NOMO-1 treated with dmso at 0.1 percent for 144 hours (cell line): Measurements from ENCODE around the gene PTPRD.
"Not testable (repeated sequence)": the region's sequence is repeated elsewhere in the genome, so short reads cannot be mapped to it uniquely, and the experiment has no call there.

Source experiments
- DNase-seq: peaks from one replicate; lab custom pipeline; 2025; ENCODE audit not compliant: unreplicated experiment; lab: John Stamatoyannopoulos, UW

PTPRD gene

GRCh38 chr9:9996259-9996658, 616.5 kb downstream of the PTPRD start:
- no peak for DNase-seq

DNA sequence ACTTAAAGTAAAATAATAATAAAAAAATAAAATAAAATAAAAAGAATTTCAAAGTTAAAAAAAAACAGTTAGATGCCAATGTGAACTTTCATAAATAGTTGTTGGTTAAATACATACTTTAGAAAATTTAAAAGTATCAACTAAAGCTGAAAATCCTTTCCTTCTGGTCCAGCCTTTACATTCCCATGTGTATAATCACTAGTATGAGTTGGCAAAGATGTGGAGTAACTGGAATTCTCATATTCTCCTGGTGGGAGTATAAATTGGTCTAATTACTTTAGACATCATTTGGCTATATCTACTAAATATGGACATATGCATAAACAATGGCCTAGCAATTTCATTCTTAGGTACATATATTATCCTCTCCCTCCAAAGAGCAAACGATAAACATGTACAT, 619.9 kb downstream of the PTPRD start:
- DNase-seq, result no peak

DNA sequence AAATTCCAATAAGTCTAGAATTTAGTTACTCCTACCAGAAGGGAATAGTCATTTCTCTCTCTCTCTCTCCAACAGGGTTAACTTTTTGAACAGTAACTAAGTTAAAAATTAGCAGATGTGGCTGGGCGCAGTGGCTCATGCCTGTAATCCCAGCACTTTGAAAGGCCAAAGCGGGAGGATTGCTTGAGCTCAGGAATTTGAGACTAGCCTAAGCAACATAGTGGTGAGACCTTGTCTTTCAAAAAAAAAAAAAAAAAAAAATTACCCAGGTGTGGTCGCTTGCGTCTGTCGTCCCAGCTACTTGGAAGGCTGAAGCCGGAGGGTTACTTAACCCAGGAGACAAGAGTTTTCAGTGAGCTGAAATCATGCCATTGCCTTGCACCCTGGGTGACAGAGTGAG, 639.7 kb downstream of the PTPRD start:
- DNase-seq, result no peak

DNA sequence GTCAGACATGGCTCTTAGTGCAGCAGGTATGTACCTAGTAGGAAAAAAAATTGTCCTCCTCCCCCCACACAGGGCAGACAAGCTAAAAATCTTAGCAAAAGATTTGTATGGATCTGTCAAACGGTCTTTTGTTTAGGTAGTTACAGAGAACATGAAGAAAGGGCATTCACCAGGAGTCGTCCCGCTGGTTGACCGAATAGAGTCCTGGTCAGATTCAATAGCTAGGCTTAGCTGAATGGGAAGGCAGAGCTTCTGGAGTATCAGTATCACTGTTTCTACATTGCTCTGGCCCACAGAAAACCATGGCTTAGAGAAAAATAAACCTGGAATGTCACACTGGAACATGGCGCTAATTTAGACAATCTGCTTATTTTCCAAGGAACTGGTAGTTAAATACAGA, 642.3 kb downstream of the PTPRD start:
- no peak for DNase-seq

DNA sequence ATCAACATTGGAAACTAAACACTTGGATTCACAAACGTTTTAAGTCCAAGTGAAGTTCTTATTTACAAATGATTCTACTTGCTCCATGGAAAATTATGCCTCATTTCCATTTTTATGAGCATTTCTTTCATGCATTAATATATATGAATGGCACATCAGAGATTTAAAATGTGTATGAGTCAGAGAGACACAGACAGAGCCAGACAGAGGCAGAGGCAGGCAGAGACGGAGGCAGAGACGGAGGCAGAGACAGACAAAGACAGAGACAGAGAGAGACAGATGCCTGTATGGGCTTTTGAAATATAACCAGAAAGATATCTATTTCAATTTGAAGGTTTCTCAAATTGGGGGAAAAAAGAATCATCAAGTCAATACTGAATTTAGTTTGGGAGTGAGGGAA, 649.0 kb downstream of the PTPRD start:
- no peak for DNase-seq

DNA sequence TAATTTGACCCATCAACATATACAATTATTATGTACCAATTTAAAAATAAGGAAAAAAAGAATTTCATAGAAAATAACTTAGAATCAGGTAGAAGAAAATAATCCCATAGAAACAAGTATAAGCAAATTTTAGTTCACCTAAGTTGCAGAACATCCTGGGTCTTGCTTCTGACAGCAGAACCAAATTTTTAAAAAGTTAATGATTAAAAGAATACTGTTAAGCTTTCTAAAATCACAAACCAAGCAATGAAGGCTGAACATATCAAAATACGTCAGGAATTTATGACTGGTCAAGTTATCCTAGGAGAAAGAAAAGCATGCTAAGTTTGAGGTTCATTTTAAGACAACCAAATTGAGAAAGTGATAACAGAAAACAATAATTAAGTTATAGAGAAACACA, 650.9 kb downstream of the PTPRD start:
- no peak for DNase-seq

- DNase-seq, result no peak
Measured at GRCh38 chr9:9961487-9961886, 651.3 kb downstream of the PTPRD start.

DNA sequence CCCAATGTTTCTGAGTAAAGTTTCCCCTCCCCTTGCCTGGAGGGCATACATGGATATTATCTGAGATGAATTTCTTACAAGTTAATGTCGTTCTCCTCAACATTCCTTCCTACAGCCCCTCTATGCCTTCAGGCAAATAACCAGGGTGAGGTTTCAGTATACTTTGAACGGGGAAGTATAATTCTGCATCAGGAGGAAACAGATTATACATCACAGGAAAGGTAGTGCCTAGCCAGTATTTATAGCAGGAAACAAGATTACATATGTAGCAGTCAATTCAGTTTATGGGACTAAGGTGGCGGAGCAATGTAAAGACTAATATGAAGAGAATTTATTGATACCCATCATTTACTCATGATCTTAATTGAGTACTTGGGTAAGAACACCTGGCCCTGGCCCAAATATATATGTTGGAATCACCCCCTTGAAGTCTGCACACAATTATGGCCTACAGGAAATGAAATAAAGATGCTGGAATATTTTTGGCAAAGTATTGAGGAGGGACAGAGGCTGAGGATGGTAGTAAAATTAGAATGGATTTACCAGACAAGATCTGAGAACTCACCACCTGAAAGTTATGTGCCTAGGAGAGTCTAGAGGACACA, 661.1 kb downstream of the PTPRD start:
- DNase-seq, result no peak

DNA sequence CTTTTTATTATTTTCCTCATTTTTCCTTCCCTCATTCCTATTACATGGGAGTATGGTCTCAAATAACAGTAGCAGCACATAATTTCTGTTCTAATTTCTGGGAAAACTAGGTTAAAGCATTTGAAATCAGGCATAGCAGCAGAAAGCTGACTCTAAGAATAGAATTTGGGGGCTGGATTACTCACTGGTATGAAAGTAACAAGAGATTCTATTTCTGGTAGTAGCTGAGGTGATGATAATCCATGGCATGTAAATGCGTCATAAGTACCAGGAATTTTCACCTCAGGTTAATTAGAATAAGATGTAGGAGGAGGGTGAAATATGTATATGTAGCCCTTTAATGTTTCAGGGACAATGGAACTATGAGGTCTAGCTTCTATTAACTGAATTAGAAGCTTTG, 662.0 kb downstream of the PTPRD start:
- DNase-seq, result no peak

GRCh38 chr9:9949978-9950377, 662.8 kb downstream of the PTPRD start:
- no peak for DNase-seq

DNA sequence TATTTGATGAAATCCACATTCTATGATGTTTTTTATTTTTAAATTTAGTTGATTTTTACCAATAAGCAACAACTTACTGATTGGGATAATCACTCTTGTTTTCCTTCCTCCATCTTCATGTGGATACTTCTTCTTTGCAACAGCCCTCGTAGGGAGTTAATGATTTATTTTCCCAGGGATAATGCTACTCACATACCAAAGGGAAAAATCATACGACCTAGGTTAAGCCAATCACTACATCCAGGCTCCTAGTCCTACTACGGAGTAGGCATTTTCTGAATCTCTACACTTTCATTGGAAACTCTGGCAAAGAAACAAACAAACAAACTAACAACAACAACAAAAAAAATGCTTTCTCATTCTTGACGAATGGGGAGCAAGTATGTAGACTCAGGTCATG, 663.4 kb downstream of the PTPRD start:
- DNase-seq, result no peak

GRCh38 chr9:9945966-9946365, 666.8 kb downstream of the PTPRD start:
- no peak for DNase-seq

DNA sequence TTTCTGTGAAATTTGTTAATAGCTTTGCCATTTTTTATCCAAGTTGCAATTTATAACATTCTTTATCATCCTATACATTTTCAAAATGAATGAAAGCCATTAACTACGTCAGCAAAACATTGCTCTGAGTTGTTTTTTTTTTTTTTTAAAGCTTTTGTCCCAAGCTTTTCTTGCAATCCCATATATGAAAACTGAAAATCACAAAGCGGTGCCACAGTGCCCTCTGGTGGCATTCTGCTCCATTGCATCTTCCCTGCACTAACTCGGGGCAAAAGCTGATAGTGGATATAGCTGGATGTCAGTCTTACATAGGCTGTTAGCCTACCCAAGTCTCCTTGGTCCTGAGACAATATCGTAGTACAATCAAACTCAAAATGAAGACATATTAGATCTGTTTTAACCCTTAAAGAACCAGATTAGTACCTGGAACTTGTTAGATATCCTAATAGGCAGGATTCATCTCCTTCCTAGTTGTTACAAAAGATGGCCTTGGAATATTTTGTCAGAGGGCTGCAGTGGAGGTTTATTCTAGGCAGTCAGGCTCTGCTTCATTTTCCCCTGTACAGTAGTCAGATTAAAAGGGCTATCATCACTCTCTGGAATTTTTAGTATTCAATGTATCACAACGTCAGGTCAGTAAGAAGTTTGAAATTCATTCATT, 669.9 kb downstream of the PTPRD start:
- no peak for DNase-seq

DNA sequence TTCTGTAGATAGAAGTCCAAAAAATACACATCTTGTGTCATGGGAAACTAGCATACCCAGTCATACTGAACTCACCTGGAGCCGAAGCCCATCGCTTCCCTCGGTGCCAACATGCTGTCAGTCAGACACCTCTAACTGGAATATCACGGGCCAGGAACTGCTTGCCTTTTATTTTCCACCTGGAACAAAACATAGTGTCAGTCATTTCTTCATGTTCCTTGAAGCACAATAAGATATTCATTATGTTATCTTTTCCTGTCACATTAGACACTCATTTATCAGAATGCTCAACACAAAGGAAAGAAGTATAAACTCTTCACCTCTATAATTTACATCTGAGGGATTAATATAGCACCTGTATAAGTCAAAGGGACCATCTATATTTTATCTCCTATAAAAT, 674.4 kb downstream of the PTPRD start:
- DNase-seq, result no peak

GRCh38 chr9:9931464-9931863, 681.3 kb downstream of the PTPRD start:
- not testable (repeated sequence) for DNase-seq

GRCh38 chr9:9924376-9924775, 688.4 kb downstream of the PTPRD start:
- DNase-seq, result no peak

DNA sequence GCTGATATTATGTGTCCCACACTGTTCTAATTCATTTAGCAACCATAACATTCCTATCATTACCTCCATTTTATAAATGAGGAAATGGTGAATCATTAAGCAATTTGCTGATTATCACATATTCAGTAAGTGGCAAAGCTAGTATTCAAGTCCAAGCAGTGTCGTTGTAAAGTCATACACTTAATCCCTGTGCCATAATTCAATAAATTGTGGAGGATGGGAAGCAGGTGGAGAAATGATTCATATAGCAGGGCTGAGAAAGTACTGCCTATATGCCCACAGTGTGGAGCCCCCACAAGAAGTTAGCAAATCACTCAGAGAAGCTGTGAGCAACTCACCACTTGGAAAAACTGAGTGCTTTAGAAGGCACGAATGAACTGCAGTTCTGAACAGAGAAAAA, 691.0 kb downstream of the PTPRD start:
- no peak for DNase-seq

- no peak for DNase-seq
Measured at GRCh38 chr9:9920425-9921060, 692.3 kb downstream of the PTPRD start.

GRCh38 chr9:9919174-9919775, 693.5 kb downstream of the PTPRD start:
- DNase-seq, result no peak

DNA sequence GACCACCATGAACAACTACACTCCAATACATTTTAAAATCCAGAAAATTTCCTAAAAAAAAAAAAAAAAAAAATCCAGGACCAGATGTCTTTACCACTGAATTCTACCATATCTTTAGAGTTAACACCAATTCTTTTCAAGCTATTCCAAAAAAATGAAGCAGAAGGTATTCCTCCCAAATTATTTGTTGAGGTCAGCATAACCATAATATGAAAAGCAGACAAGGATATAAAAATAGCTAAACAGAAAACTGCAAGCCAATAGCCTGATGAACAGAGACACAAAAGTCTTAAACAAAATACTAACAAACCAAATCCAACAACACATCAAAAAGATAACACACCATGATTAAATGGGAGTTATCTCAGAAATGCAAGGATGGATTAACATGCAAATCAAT, 695.4 kb downstream of the PTPRD start:
- DNase-seq, result no peak

GRCh38 chr9:9914174-9914573, 698.6 kb downstream of the PTPRD start:
- DNase-seq, result no peak

DNA sequence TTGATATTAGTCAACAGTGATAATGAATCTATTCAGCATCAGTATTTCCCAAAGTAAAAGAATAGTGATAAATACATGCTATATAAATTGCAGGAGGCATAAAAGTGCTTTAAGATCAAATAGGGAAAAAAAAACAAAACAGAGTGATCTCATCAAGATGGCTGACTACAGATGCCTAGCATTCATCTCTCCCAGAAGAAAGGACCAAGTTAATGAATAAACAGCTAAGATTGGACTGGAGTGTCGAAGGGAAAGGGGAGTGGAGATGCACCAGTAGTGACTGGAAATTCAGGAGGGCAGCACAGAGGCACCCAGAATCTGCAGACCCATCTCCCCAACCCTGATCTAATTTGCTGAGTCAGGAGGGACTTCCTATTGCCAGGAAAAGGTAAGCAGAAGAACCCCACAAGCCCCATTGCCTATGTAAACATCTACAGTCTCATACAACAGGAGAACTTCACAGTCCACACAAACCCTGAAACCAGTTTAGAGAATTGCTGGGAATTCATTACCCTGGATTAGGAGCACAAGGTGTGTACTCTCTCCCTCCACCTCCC, 699.4 kb downstream of the PTPRD start:
- no peak for DNase-seq
